Measurements from ENCODE around the gene MEOX1.

The MEOX1 gene

DNA sequence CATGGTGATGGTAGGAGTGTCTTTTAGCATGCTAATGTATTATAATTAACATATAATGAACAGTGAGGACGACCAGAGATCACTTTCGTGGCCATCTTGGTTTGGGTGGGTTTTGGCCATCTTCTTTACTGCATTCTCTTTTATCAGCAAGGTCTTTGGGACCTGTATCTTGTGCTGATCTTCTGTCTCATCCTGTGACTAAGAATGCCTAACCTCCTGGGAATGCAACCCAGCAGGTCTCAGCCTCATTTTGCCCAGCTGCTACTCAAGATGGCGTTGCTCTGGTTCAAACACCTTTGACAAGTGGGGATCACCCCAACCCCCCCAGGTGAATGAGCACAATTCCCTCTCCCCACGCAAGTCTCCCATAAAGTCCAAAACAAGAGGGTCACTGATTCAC, 66.3 kb downstream of the MEOX1 start:
- no peak for DNase-seq (ENCODE audit: low read depth in 2 of 3, low spot score in 1 of 3)

DNA sequence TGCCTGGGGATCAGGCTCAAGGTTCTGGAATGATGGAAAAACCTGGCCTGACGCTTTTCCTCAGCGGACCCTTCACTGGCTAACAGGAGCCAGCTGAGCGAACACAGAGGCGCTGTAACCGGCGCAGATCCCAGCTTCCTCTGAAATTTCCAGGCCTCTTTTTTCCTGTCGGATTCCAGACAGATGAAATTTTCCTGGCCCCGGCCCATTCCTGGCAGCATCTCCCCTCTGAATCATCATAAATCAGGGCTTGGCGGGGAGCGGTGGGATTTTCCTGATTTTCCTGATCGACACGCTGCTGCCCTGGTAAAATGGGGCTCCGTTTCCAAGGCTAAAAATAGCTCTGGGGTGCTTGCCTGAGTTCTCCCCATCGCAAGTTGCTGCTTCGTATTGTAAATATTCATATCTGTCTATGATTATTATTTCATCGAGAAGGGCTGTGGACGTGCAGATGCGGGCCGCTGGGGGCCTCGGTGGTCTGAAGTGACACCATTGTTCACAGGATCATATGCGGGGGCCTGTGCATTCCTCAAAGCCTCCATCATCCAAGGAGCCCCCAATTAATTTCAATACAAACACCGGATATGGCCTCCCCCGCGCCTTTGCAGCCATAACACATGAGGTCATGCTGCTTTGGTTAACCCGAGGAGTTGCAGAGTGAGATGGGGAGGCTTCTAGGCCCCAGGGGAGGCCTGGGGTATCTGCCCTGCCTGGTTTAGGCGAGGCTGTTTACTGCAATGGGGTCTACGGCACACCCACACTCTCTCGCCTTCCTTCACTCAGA, 69.8 kb downstream of the MEOX1 start:
- no peak for DNase-seq (ENCODE audit: low read depth in 2 of 3, low spot score in 1 of 3)

DNA sequence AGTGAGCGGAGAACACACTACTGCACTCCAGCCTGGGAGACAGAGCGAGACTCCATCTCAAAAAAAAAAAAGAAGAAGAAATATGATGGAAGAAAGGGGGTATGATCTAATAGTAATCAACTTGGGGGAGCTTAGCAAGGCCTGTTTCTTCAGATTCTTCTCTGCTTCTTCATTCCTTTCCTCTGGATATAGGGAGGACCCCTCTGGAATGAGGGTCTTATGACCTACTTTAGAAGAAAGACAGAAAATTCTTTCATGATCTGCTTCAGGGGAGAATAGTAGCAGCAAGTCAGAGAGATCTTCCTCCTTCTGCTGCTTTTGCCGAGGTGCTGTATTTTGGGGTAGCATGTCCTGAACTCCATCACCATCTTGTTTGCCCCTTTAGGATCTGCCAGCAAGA, 70.7 kb downstream of the MEOX1 start:
- no peak for DNase-seq (ENCODE audit: low read depth in 2 of 3, low spot score in 1 of 3)

Measured in stimulated activated CD4-positive, alpha-beta T cell treated with anti-CD3 and anti-CD28 coated beads, Interleukin-12 subunit alpha, Interleukin-12 subunit beta, amount 100 ng/mL, for 48 hours (primary cell).